ENCODE measurements around the gene YY1.
"Not testable (repeated sequence)": the region's sequence is repeated elsewhere in the genome, so short reads cannot be mapped to it uniquely, and the experiment has no call there.

The YY1 gene

GRCh38 chr14:100297320-100298300 lies 58.7 kb downstream of the YY1 start:
- DNase-seq: no peak

GRCh38 chr14:100298551-100299237 lies 59.8 kb downstream of the YY1 start:
- no peak for DNase-seq

- no peak for DNase-seq
These were observed 60.3 kb downstream of the YY1 start for GRCh38 chr14:100299238-100299560.

- no peak for DNase-seq
These were observed 63.7 kb downstream of the YY1 start for GRCh38 chr14:100302616-100303015.

DNA sequence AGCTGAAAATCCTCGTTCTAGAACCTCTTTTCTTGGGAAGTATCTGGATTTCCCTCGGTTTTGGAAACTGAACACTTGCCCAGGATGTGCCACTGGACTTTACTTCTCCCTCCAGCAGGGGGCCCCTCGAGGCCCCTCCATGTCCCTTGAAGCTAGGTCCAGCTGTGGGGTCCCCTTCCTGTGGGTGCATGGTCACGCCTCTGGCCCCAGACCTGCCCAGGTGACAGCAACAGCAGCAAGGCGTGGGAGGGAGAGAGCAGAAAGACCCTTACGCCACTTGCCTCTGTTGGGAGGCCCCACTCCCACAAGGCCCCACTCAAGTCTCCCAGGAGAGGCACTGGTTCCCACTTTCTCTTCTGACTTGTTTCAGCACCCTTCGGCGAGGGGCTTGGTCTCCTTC lies 64.2 kb downstream of the YY1 start:
- no peak for DNase-seq

GRCh38 chr14:100303925-100304324 lies 65.0 kb downstream of the YY1 start:
- DNase-seq: no peak

- DNase-seq: no peak
These were observed 65.9 kb downstream of the YY1 start for GRCh38 chr14:100304825-100305323.

- DNase-seq: peak; percentile 35
These were observed 66.6 kb downstream of the YY1 start for GRCh38 chr14:100305324-100306100.

- DNase-seq: peak; percentile 75
These were observed 67.4 kb downstream of the YY1 start, which contains the start of gene SLC25A29 for GRCh38 chr14:100306101-100306997. SLC25A29 (minus strand) TSS chr14:100306444; CDS start chr14:100306232, 212 bp downstream.

GRCh38 chr14:100306998-100307765 lies 68.2 kb downstream of the YY1 start:
- no peak for DNase-seq

- no peak for DNase-seq
These were observed 69.0 kb downstream of the YY1 start for GRCh38 chr14:100307766-100308426.

DNA sequence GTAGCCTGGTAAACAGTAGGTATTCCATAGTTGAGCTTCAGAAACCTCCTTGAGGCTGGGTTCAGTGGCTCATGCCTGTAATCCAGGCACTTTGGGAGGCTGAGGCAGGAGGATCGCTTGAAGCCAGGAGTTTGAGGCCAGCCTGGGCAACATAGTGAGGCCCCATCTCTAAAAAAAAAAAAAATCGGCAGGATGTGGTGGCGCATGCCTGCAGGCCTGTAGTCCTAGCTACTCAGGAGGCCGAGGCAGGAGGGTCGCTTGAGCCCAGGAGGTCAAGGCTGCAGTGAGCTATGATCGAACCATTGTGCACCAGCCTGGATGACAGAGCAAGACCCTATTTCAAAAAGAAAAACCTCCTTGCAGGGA lies 69.5 kb downstream of the YY1 start:
- DNase-seq: not testable (repeated sequence)

- no peak for DNase-seq
These were observed 70.2 kb downstream of the YY1 start for GRCh38 chr14:100309028-100309737.

- not testable (repeated sequence) for DNase-seq
These were observed 73.3 kb downstream of the YY1 start for GRCh38 chr14:100312110-100312876.

GRCh38 chr14:100312877-100313400 lies 74.0 kb downstream of the YY1 start:
- DNase-seq: no peak

GRCh38 chr14:100313464-100314230 lies 74.7 kb downstream of the YY1 start:
- DNase-seq: no peak

DNA sequence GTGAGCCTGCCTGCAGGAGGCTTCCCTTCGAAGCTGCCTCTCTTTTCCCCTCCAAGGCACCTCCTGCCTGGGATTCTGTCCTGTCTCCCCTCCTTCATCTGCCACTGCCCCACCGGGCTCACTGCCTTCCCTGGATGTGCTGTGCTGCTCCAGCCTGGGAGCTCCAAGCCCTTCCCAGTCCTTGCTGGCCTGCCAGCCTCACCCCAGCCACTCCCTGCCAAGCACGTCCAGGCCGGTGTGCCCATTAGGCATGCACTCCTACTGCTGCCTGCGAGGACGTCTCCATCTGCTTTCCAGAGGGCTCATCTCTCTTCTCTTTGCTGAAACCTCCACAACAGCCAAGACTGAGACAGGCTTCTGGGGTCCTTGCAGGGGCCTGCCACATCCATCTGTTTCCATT lies 75.8 kb downstream of the YY1 start:
- no peak for DNase-seq

GRCh38 chr14:100317389-100317788 lies 78.4 kb downstream of the YY1 start:
- no peak for DNase-seq

All from activated naive CD4-positive, alpha-beta T cell treated with anti-CD3 and anti-CD28 coated beads, Interleukin-2, amount 50 U/mL, for 16 hours (primary cell).